Measurements from ENCODE around the gene CYB5R4. TPM values are rescaled to one million over a fixed set of nuclear protein-coding genes. Genes with fewer than 3 reads are reported as not detected.

The CYB5R4 gene
- total and polyA plus RNA-seq, 2 experiments from 2014 or later: 5.2 to 14.5 TPM

- Histone ChIP-seq H3K4me1 (ENCODE audit: low read depth) (peaks cover 18% of the 10 kb centered on the region), H3K36me3 (no peaks in the 10 kb centered on the region), H3K4me3 (no peak overlapping the region), H3K27ac (no peak overlapping the region), H3K9me3 (ENCODE audit: low read depth) (no peaks in the 10 kb centered on the region), H3K27me3 (no peaks in the 10 kb centered on the region)
- no peak for DNase-seq (ENCODE audit: low read depth in 1 of 2, low spot score in 1 of 2)
- TF ChIP-seq CTCF (IDR thresholded peaks at IDR 0.05; ENCODE audit: low read depth, low read length): no peak
Measured at GRCh38 chr6:83976871-83977270, 117.4 kb downstream of the CYB5R4 start.

DNA sequence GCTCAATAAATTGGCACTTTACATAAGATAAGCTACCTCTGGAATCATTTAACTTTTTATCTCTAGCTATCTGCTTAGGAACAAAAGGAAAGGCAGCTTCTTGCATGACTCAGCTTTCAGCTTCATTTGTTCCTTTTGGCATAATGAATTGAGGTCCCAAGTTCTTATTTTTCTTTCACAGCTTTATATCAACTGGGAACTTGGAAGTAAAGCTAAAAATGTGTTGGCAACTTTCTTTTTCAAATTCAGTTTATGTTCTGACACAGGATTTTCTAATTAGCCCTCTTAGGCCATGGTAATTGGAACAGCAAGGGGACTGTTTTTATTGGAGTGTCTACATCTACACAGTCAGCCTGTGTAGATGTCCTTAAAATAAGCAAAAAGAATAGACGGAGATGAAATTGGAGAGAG is 118.8 kb downstream of the CYB5R4 start:
- no peak overlapping the region for H3K27ac ChIP-seq
- no peak for DNase-seq (ENCODE audit: low read depth in 1 of 2, low spot score in 1 of 2)
- no peaks in the 10 kb centered on the region for H3K27me3 ChIP-seq
- peaks cover 18% of the 10 kb centered on the region for H3K4me1 ChIP-seq (ENCODE audit: low read depth)
- H3K4me3 ChIP-seq: no peak overlapping the region
- no peaks in the 10 kb centered on the region for H3K9me3 ChIP-seq (ENCODE audit: low read depth)
- no peaks in the 10 kb centered on the region for H3K36me3 ChIP-seq
- TF ChIP-seq CTCF (IDR thresholded peaks at IDR 0.05; ENCODE audit: low read depth, low read length): no peak

- TF ChIP-seq CTCF (IDR thresholded peaks at IDR 0.05; ENCODE audit: low read depth, low read length): no peak
- H3K4me3 ChIP-seq: no peak overlapping the region
- no peaks in the 10 kb centered on the region for H3K36me3 ChIP-seq
- no peak for DNase-seq (ENCODE audit: low read depth in 1 of 2, low spot score in 1 of 2)
- no peak overlapping the region for H3K27ac ChIP-seq
- no peaks in the 10 kb centered on the region for H3K27me3 ChIP-seq
- H3K4me1 ChIP-seq (ENCODE audit: low read depth): peaks cover 18% of the 10 kb centered on the region
- no peaks in the 10 kb centered on the region for H3K9me3 ChIP-seq (ENCODE audit: low read depth)
Measured at GRCh38 chr6:83978997-83979396, 119.5 kb downstream of the CYB5R4 start.

- no peak for TF ChIP-seq CTCF (IDR thresholded peaks at IDR 0.05; ENCODE audit: low read depth, low read length)
- DNase-seq (ENCODE audit: low read depth in 1 of 2, low spot score in 1 of 2): no peak
- no peaks in the 10 kb centered on the region for H3K27me3 ChIP-seq
- no peaks in the 10 kb centered on the region for H3K4me1 ChIP-seq (ENCODE audit: low read depth)
- no peak overlapping the region for H3K4me3 ChIP-seq
- H3K36me3 ChIP-seq: no peaks in the 10 kb centered on the region
- no peaks in the 10 kb centered on the region for H3K9me3 ChIP-seq (ENCODE audit: low read depth)
- no peak overlapping the region for H3K27ac ChIP-seq
Measured at GRCh38 chr6:83984411-83984810, 124.9 kb downstream of the CYB5R4 start.

DNA sequence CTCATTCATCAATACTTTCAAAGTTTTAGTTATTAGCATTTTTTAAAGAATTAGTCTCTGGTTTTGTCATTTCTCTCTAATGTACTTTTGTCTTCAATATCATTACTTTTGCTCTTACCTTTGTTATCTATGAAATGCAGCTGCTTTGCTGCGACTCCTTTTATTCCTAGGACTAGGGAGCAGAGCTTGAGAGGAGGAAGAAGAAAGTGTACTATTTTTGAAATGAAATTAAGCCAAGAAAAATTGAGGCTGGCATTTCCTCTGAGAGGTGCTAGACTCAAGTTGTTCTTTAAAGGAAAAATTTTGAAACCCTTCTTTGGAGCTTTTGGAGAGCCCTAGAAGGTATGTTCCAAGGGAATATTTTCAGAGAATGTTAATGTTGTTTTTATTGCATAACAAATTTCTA is 125.8 kb downstream of the CYB5R4 start:
- DNase-seq (ENCODE audit: low read depth in 1 of 2, low spot score in 1 of 2): no peak
- Histone ChIP-seq H3K4me3 (no peak overlapping the region), H3K27ac (no peak overlapping the region), H3K9me3 (ENCODE audit: low read depth) (no peaks in the 10 kb centered on the region), H3K36me3 (no peaks in the 10 kb centered on the region), H3K27me3 (no peaks in the 10 kb centered on the region), H3K4me1 (ENCODE audit: low read depth) (no peaks in the 10 kb centered on the region)
- TF ChIP-seq CTCF (IDR thresholded peaks at IDR 0.05; ENCODE audit: low read depth, low read length): no peak

GRCh38 chr6:83985715-83986114 is 126.2 kb downstream of the CYB5R4 start:
- Histone ChIP-seq H3K27me3 (no peaks in the 10 kb centered on the region), H3K27ac (no peak overlapping the region), H3K4me3 (no peak overlapping the region), H3K36me3 (no peaks in the 10 kb centered on the region), H3K9me3 (ENCODE audit: low read depth) (no peaks in the 10 kb centered on the region), H3K4me1 (ENCODE audit: low read depth) (no peaks in the 10 kb centered on the region)
- DNase-seq (ENCODE audit: low read depth in 1 of 2, low spot score in 1 of 2): no peak
- TF ChIP-seq CTCF (IDR thresholded peaks at IDR 0.05; ENCODE audit: low read depth, low read length): no peak

Data from cardiac muscle cell (in vitro differentiated cells and primary cell).